Aortic smooth muscle cell (primary cell): ENCODE measurements around the gene EHBP1L1. TPM values are rescaled to one million over a fixed set of nuclear protein-coding genes. Genes with fewer than 3 reads are reported as not detected.

ENCODE experiments used
- total RNA-seq: library from RNA; depleted of rRNA; stranded (reverse); fragments of >200 nt; gene quantifications from 2 replicates; pipeline ENCODE4 v1.2.3, GENCODE V29; 2014

Gene EHBP1L1
- 116 and 131 TPM in 2 replicates for total RNA-seq

GRCh38 chr11:65575568-65576231 lies at the start of gene EHBP1L1:
EHBP1L1 (plus strand) TSS chr11:65576053; CDS start chr11:65576303, 250 bp downstream.

GRCh38 chr11:65558002-65558929 lies 17.6 kb upstream of the EHBP1L1 start, which contains the start of gene LTBP3:
LTBP3 (minus strand) TSS chr11:65558359; CDS start chr11:65557959, 400 bp downstream.

GRCh38 chr11:65569973-65570918 lies 5.6 kb upstream of the EHBP1L1 start, which contains the start of gene ZNRD2:
ZNRD2 (plus strand) TSS chr11:65570477; CDS start chr11:65570492, 15 bp downstream.

GRCh38 chr11:65572356-65573051 lies 3.3 kb upstream of the EHBP1L1 start, which contains the start of gene FAM89B:
FAM89B (plus strand) TSS chr11:65572538; CDS start chr11:65572670, 132 bp downstream.

GRCh38 chr11:65595543-65596281 lies 19.9 kb downstream of the EHBP1L1 start, which contains the start of gene KCNK7:
KCNK7 (minus strand) TSS chr11:65595800; CDS start chr11:65595772, 28 bp downstream.

GRCh38 chr11:65615229-65615949 lies 39.5 kb downstream of the EHBP1L1 start, which contains the start of gene PCNX3:
PCNX3 (plus strand) TSS chr11:65615776; CDS start chr11:65616312, 536 bp downstream.

GRCh38 chr11:65637794-65638419 lies 62.1 kb downstream of the EHBP1L1 start, which contains the start of gene SIPA1:
SIPA1 (plus strand) TSS chr11:65638101; CDS start chr11:65640922, 2,821 bp downstream.

Other genes with a start within 250 kb of the EHBP1L1 start
- gene DPF2, start 242.2 kb upstream of the EHBP1L1 start, total RNA-seq, result 25.8 and 33.8 TPM in 2 replicates
- 0.13 TPM in 1 of 2 replicates, not detected in the other for gene TIGD3, start 221.3 kb upstream of the EHBP1L1 start, total RNA-seq
- 2.1 and 2.2 TPM in 2 replicates for gene SLC25A45, start 193.4 kb upstream of the EHBP1L1 start, total RNA-seq
- 33.5 and 44.3 TPM in 2 replicates for gene FRMD8, start 189.4 kb upstream of the EHBP1L1 start, total RNA-seq
- 182 and 369 TPM in 2 replicates for gene NEAT1, start 153.3 kb upstream of the EHBP1L1 start, total RNA-seq
- gene MALAT1, start 77.0 kb upstream of the EHBP1L1 start, total RNA-seq, result 9,504 and 16,975 TPM in 2 replicates
- 81.8 and 103 TPM in 2 replicates for gene SCYL1, start 51.0 kb upstream of the EHBP1L1 start, total RNA-seq
- gene LTBP3, start 17.7 kb upstream of the EHBP1L1 start, total RNA-seq, result 59.5 and 86.0 TPM in 2 replicates
- 28.5 and 40.3 TPM in 2 replicates for gene ZNRD2, start 5.6 kb upstream of the EHBP1L1 start, total RNA-seq
- 19.4 and 22.1 TPM in 2 replicates for gene FAM89B, start 3.5 kb upstream of the EHBP1L1 start, total RNA-seq
- gene KCNK7, start 19.7 kb downstream of the EHBP1L1 start, total RNA-seq, result 0.06 and 0.13 TPM in 2 replicates
- gene MAP3K11, start 38.2 kb downstream of the EHBP1L1 start, total RNA-seq, result 23.8 and 23.9 TPM in 2 replicates
- gene PCNX3, start 39.7 kb downstream of the EHBP1L1 start, total RNA-seq, result 12.7 and 14.7 TPM in 2 replicates
- 11.9 and 13.9 TPM in 2 replicates for gene SIPA1, start 62.0 kb downstream of the EHBP1L1 start, total RNA-seq
- 20.2 and 20.7 TPM in 2 replicates for gene RELA, start 86.9 kb downstream of the EHBP1L1 start, total RNA-seq
- gene KAT5, start 136.2 kb downstream of the EHBP1L1 start, total RNA-seq, result 50.4 and 53.0 TPM in 2 replicates
- gene RNASEH2C, start 144.7 kb downstream of the EHBP1L1 start, total RNA-seq, result 42.2 and 42.3 TPM in 2 replicates
- gene AP5B1, start 204.9 kb downstream of the EHBP1L1 start, total RNA-seq, result 4.9 and 5.5 TPM in 2 replicates
- not detected in 2 replicates for gene OVOL1, start 211.0 kb downstream of the EHBP1L1 start, total RNA-seq